ENCODE measurements around the gene IMPA2. TPM values are rescaled to one million over a fixed set of nuclear protein-coding genes. Genes with fewer than 3 reads are reported as not detected.

The IMPA2 gene
- polyA plus RNA-seq (9.9 to 18.7 TPM (median 17.6 TPM) in 3 replicates), polyA minus RNA-seq (12.0 to 15.1 TPM (median 12.1 TPM) in 3 replicates)
- 66.4 TPM for polyA plus RNA-seq (2011; ENCODE audit: low read depth)
- 11.2 and 14.0 TPM in 2 replicates for polyA plus RNA-seq (2011; cell fraction: cytosol; rRNA removed)
- polyA plus RNA-seq (2011; cell fraction: nucleus; rRNA removed): 11.4 TPM in 2 replicates
- polyA plus RNA-seq (2012; ENCODE audit: low replicate concordance): 11.0 and 143 TPM in 2 replicates
- polyA minus RNA-seq (2011; cell fraction: cytosol; rRNA and poly(A)+ RNA removed): 12.5 TPM
- 4.2 and 4.6 TPM in 2 replicates for polyA minus RNA-seq (2011; cell fraction: nucleus; rRNA and poly(A)+ RNA removed)

- H3K27ac ChIP-seq (ENCODE audit: control insufficient read depth, insufficient read depth, low read length): peak within 1 kb of the TSS; percentile 85
- no peaks in the 10 kb centered on the region for H3K36me3 ChIP-seq (ENCODE audit: control insufficient read depth in 2 of 2, extremely low read depth in 1 of 2, insufficient read depth in 2 of 2, low read length in 2 of 2)
- dilution Hi-C loops (cut with MboI; ENCODE audit: extremely low pct_ligation_motif_present, low sequenced_read_pairs): no loop called here
- peak within 1 kb of the TSS; percentile 94 for H2AFZ ChIP-seq (ENCODE audit: control insufficient read depth, low read length)
- H3K9me1 ChIP-seq (ENCODE audit: control insufficient read depth, extremely low read depth, insufficient read depth, low read length): no peaks in the 10 kb centered on the region
- H3K4me2 ChIP-seq (ENCODE audit: control insufficient read depth, extremely low read depth, insufficient read depth, low read depth, low read length): peak within 1 kb of the TSS; percentile 95
- DNase-seq (ENCODE audit: low read depth, low spot score) (no peak), FAIRE-seq (peak; percentile 48)
- H3K9me3 ChIP-seq (ENCODE audit: control insufficient read depth, low read depth, low read length): no peaks in the 10 kb centered on the region
- H4K20me1 ChIP-seq (ENCODE audit: control insufficient read depth, extremely low read depth, insufficient read depth, low read length): no peaks in the 10 kb centered on the region
- H3K4me1 ChIP-seq (ENCODE audit: control insufficient read depth, extremely low read depth, insufficient read depth, low read length): peaks cover 26% of the 10 kb centered on the region
- H3K4me3 ChIP-seq (ENCODE audit: control insufficient read depth in 2 of 3, extremely low read depth in 1 of 3, insufficient read depth in 2 of 3, low read depth in 1 of 3, low read length in 3 of 3): peak within 1 kb of the TSS; percentile 62 to 80 (median 77)
- H3K79me2 ChIP-seq (ENCODE audit: control insufficient read depth, insufficient read depth, low read length): no peaks in the 10 kb centered on the region
- peak within 1 kb of the TSS; percentile 90 for H3K9ac ChIP-seq (ENCODE audit: control insufficient read depth, extremely low read depth, insufficient read depth, low read length)
- TF ChIP-seq CTCF (optimal IDR thresholded peaks at IDR 0.05 in 1 of 3, IDR thresholded peaks at IDR 0.05 in 1 of 3, conservative IDR thresholded peaks at IDR 0.05 in 1 of 3; ENCODE audit: extremely low read depth in 1 of 3, insufficient read depth in 2 of 3, low read length in 3 of 3) (no peak), EZH2 (IDR thresholded peaks at IDR 0.05; ENCODE audit: low read length) (no peak)
- no peaks in the 10 kb centered on the region for H3K27me3 ChIP-seq (ENCODE audit: control insufficient read depth, extremely low read depth, insufficient read depth, low read length)
Observed at GRCh38 chr18:11981192-11981542, at the start of gene IMPA2. IMPA2 (plus strand) TSS chr18:11981507; CDS start chr18:11981670, 163 bp downstream.

- dilution Hi-C loops (cut with MboI; ENCODE audit: extremely low pct_ligation_motif_present, low sequenced_read_pairs): no loop called here
- H3K4me3 ChIP-seq (ENCODE audit: control insufficient read depth in 2 of 3, extremely low read depth in 1 of 3, insufficient read depth in 2 of 3, low read depth in 1 of 3, low read length in 3 of 3): no peak overlapping the region
- H3K9me1 ChIP-seq (ENCODE audit: control insufficient read depth, extremely low read depth, insufficient read depth, low read length): no peaks in the 10 kb centered on the region
- H4K20me1 ChIP-seq (ENCODE audit: control insufficient read depth, extremely low read depth, insufficient read depth, low read length): no peaks in the 10 kb centered on the region
- no peak overlapping the region for H3K9ac ChIP-seq (ENCODE audit: control insufficient read depth, extremely low read depth, insufficient read depth, low read length)
- FAIRE-seq (no peak), DNase-seq (ENCODE audit: low read depth, low spot score) (no peak)
- no peak overlapping the region for H3K27ac ChIP-seq (ENCODE audit: control insufficient read depth, insufficient read depth, low read length)
- no peaks in the 10 kb centered on the region for H3K9me3 ChIP-seq (ENCODE audit: control insufficient read depth, low read depth, low read length)
- no peak overlapping the region for H3K4me2 ChIP-seq (ENCODE audit: control insufficient read depth, extremely low read depth, insufficient read depth, low read depth, low read length)
- no peak overlapping the region for H2AFZ ChIP-seq (ENCODE audit: control insufficient read depth, low read length)
- TF ChIP-seq EZH2 (IDR thresholded peaks at IDR 0.05; ENCODE audit: low read length) (no peak), CTCF (optimal IDR thresholded peaks at IDR 0.05 in 1 of 3, IDR thresholded peaks at IDR 0.05 in 1 of 3, conservative IDR thresholded peaks at IDR 0.05 in 1 of 3; ENCODE audit: extremely low read depth in 1 of 3, insufficient read depth in 2 of 3, low read length in 3 of 3) (no peak)
- no peaks in the 10 kb centered on the region for H3K27me3 ChIP-seq (ENCODE audit: control insufficient read depth, extremely low read depth, insufficient read depth, low read length)
- no peaks in the 10 kb centered on the region for H3K4me1 ChIP-seq (ENCODE audit: control insufficient read depth, extremely low read depth, insufficient read depth, low read length)
- no peaks in the 10 kb centered on the region for H3K36me3 ChIP-seq (ENCODE audit: control insufficient read depth in 2 of 2, extremely low read depth in 1 of 2, insufficient read depth in 2 of 2, low read length in 2 of 2)
- no peaks in the 10 kb centered on the region for H3K79me2 ChIP-seq (ENCODE audit: control insufficient read depth, insufficient read depth, low read length)
Observed at GRCh38 chr18:11932393-11932792, 48.9 kb upstream of the IMPA2 start.

Data from keratinocyte (primary cell).